Right lobe of liver (tissue), 6 donors: ENCODE measurements around the gene RNASE7. TPM values are rescaled to one million over a fixed set of nuclear protein-coding genes. Genes with fewer than 3 reads are reported as not detected.

ENCODE experiments used
- ATAC-seq, 4 donors: fragments of 200-7000 bp; cut with Tn5 transposase; one replicate each; pipeline ENCODE4 v1.9.1; 2020; ENCODE audit warnings: mild to moderate bottlenecking in 4 of 4, moderate library complexity in 4 of 4
- DNase-seq, 3 donors: peaks; one replicate each; pipeline ENCODE4 v3.0.0-alpha.2; 2020
- H3K27ac ChIP-seq, 3 donors: fragments of 200-600 bp; one replicate each; pipeline ENCODE4 v1.8.0; 2022
- H3K27me3 ChIP-seq, 2 donors: fragments of 200-600 bp; one replicate each; pipeline ENCODE4 v1.8.0; 2022
- H3K36me3 ChIP-seq, 4 donors: fragments of 200-600 bp; sonication (generic) in 1 of 4; one replicate each; pipeline versions ENCODE4 v1.5.1 to v1.8.0; 2017 to 2022; ENCODE audit warnings: control low read depth in 1 of 4
- H3K4me1 ChIP-seq, 4 donors: fragments of 200-600 bp; sonication (generic) in 1 of 4; one replicate each; pipeline versions ENCODE4 v1.5.1 to v1.8.0; 2017 to 2022; ENCODE audit warnings: control low read depth in 1 of 4
- H3K4me3 ChIP-seq, 3 donors: fragments of 200-600 bp; one replicate each; pipeline ENCODE4 v1.8.0; 2022
- H3K9me3 ChIP-seq, 4 donors: fragments of 200-600 bp; sonication (generic) in 1 of 4; one replicate each; pipeline versions ENCODE4 v1.5.1 to v1.8.0; 2017 to 2022; ENCODE audit warnings: control low read depth in 1 of 4
- CTCF ChIP-seq, 4 donors: fragments of 200-600 bp in 3 of 4; fragments of 450-650 bp in 1 of 4; IDR thresholded peaks; one replicate each; pipeline versions ENCODE4 v1.5.1 to v1.8.0; 2016 to 2022; ENCODE audit warnings: antibody characterized with exemption in 4 of 4, mild to moderate bottlenecking in 2 of 4
- POLR2A ChIP-seq: fragments of 450-650 bp; IDR thresholded peaks from one replicate; pipeline ENCODE4 v1.6.1; 2017; ENCODE audit warnings: antibody characterized with exemption, mild to moderate bottlenecking
- WGBS: methylation state at CpG from one replicate; pipeline ENCODE4 v1.1.6; 2018; ENCODE audit warnings: low coverage, low lambda C conversion rate; ENCODE audit not compliant: insufficient coverage; ENCODE audit errors: missing lambda C conversion rate; 5-methylcytosine and 5-hydroxymethylcytosine counted together
- intact Hi-C, 2 donors: fragments of 100-400 bp; cut with DNase I; formaldehyde crosslinking; loops; one replicate each; pipeline versions ENCODE4 v1.11.2 to v1.14.1; 2022
- total RNA-seq, 6 experiments: library from RNA; depleted of rRNA in 2 of 6; stranded (reverse); fragments of >200 nt in 2 of 6; fragmentation: NEBNext Ultra II Directional in 3 of 6; extraction: Animal tissue kit (Norgen Biotek cat#: 25700) in 3 of 6; gene quantifications; one replicate each; pipeline versions ENCODE4 v1.1.0 to v1.2.4, GENCODE V29; 2016 to 2023
- donor health status: DM: no; HTN: yes; CAD: no.
- donor health status: DM: no; HTN: no; CAD: no.
- donor health status: DM: no; HTN: no; CAD: no.
- donor health status: DM: no; HTN: yes; CAD: no.
- donor health status: DM: no; HTN: yes; CAD: no.

Gene RNASE7
- total RNA-seq, 6 experiments from 2014 or later, result 0.18 to 0.31 (median 0.22) TPM; not detected in 3

- WGBS, result 69% methylated on average over 9 of the region's 26 CpGs
- TF ChIP-seq CTCF (IDR thresholded peaks at IDR 0.05), result no peak
- TF ChIP-seq POLR2A, result no peak
- no peaks in the 10 kb centered on the region for H3K27me3 ChIP-seq
- H3K4me1 ChIP-seq, result peaks cover 0 to 11% (median 0%) of the 10 kb centered on the region in 4 donors
- H3K9me3 ChIP-seq, result no peaks in the 10 kb centered on the region
- DNase-seq (peak in 1 of 3 donors; percentile 45), ATAC-seq (no peak)
- no peak overlapping the region for H3K4me3 ChIP-seq
- H3K36me3 ChIP-seq, result peaks cover 0 to 38% (median 9%) of the 10 kb centered on the region in 4 donors
- intact Hi-C loops, result no loop called here
- no peak overlapping the region for H3K27ac ChIP-seq
Measured at GRCh38 chr14:21074398-21075272, 32.5 kb downstream of the RNASE7 start.

GRCh38 chr14:21075719-21076437 is 33.7 kb downstream of the RNASE7 start:
- intact Hi-C loops, result no loop called here
- no peak for DNase-seq
- H3K27me3 ChIP-seq, result no peaks in the 10 kb centered on the region
- H3K9me3 ChIP-seq, result no peaks in the 10 kb centered on the region
- no peak overlapping the region for H3K4me3 ChIP-seq
- peaks cover 0 to 8% (median 0%) of the 10 kb centered on the region in 4 donors for H3K4me1 ChIP-seq
- no peak for ATAC-seq
- no peak overlapping the region for H3K27ac ChIP-seq
- TF ChIP-seq POLR2A, result no peak
- no peak for TF ChIP-seq CTCF (IDR thresholded peaks at IDR 0.05)
- 81% methylated on average over 7 of the region's 9 CpGs for WGBS
- H3K36me3 ChIP-seq, result peaks cover 0 to 48% (median 14%) of the 10 kb centered on the region in 4 donors

- 80% methylated on average over 1 of the region's 2 CpGs for WGBS
- no peak overlapping the region for H3K4me3 ChIP-seq
- DNase-seq (no peak), ATAC-seq (no peak)
- H3K27ac ChIP-seq, result no peak overlapping the region
- peaks cover 0 to 59% (median 26%) of the 10 kb centered on the region in 4 donors for H3K36me3 ChIP-seq
- no peaks in the 10 kb centered on the region for H3K27me3 ChIP-seq
- TF ChIP-seq POLR2A (no peak), CTCF (IDR thresholded peaks at IDR 0.05) (no peak)
- no peaks in the 10 kb centered on the region for H3K9me3 ChIP-seq
- intact Hi-C loops, result no loop called here
- H3K4me1 ChIP-seq, result no peaks in the 10 kb centered on the region
Measured at GRCh38 chr14:21077672-21078071, 35.5 kb downstream of the RNASE7 start.

- Histone ChIP-seq H3K27ac (no peak overlapping the region), H3K27me3 (no peaks in the 10 kb centered on the region), H3K36me3 (peaks cover 0 to 62% (median 27%) of the 10 kb centered on the region in 4 donors), H3K4me3 (no peak overlapping the region), H3K9me3 (no peaks in the 10 kb centered on the region), H3K4me1 (peaks cover 0 to 1% (median 0%) of the 10 kb centered on the region in 4 donors)
- 100% methylated on average over 2 of the region's 5 CpGs for WGBS
- TF ChIP-seq CTCF (IDR thresholded peaks at IDR 0.05), result no peak
- TF ChIP-seq POLR2A, result no peak
- intact Hi-C loops, result no loop called here
- DNase-seq (no peak), ATAC-seq (no peak)
Measured at GRCh38 chr14:21078287-21078686, 36.1 kb downstream of the RNASE7 start.
